Right lobe of liver (tissue), 6 donors: Measurements from ENCODE around the gene TFIP11. TPM values are rescaled to one million over a fixed set of nuclear protein-coding genes. Genes with fewer than 3 reads are reported as not detected.

Experiments used
- ATAC-seq, 4 donors: fragments of 200-7000 bp; cut with Tn5 transposase; one replicate each; pipeline ENCODE4 v1.9.1; 2020; ENCODE audit warnings: mild to moderate bottlenecking in 4 of 4, moderate library complexity in 4 of 4
- DNase-seq, 3 donors: peaks; one replicate each; pipeline ENCODE4 v3.0.0-alpha.2; 2020
- H3K27ac ChIP-seq, 3 donors: fragments of 200-600 bp; one replicate each; pipeline ENCODE4 v1.8.0; 2022
- H3K27me3 ChIP-seq, 2 donors: fragments of 200-600 bp; one replicate each; pipeline ENCODE4 v1.8.0; 2022
- H3K36me3 ChIP-seq, 4 donors: fragments of 200-600 bp; sonication (generic) in 1 of 4; one replicate each; pipeline versions ENCODE4 v1.5.1 to v1.8.0; 2017 to 2022; ENCODE audit warnings: control low read depth in 1 of 4
- H3K4me1 ChIP-seq, 4 donors: fragments of 200-600 bp; sonication (generic) in 1 of 4; one replicate each; pipeline versions ENCODE4 v1.5.1 to v1.8.0; 2017 to 2022; ENCODE audit warnings: control low read depth in 1 of 4
- H3K4me3 ChIP-seq, 3 donors: fragments of 200-600 bp; one replicate each; pipeline ENCODE4 v1.8.0; 2022
- H3K9me3 ChIP-seq, 4 donors: fragments of 200-600 bp; sonication (generic) in 1 of 4; one replicate each; pipeline versions ENCODE4 v1.5.1 to v1.8.0; 2017 to 2022; ENCODE audit warnings: control low read depth in 1 of 4
- CTCF ChIP-seq, 4 donors: fragments of 200-600 bp in 3 of 4; fragments of 450-650 bp in 1 of 4; IDR thresholded peaks; one replicate each; pipeline versions ENCODE4 v1.5.1 to v1.8.0; 2016 to 2022; ENCODE audit warnings: antibody characterized with exemption in 4 of 4, mild to moderate bottlenecking in 2 of 4
- POLR2A ChIP-seq: fragments of 450-650 bp; IDR thresholded peaks from one replicate; pipeline ENCODE4 v1.6.1; 2017; ENCODE audit warnings: antibody characterized with exemption, mild to moderate bottlenecking
- WGBS: methylation state at CpG from one replicate; pipeline ENCODE4 v1.1.6; 2018; ENCODE audit warnings: low coverage, low lambda C conversion rate; ENCODE audit not compliant: insufficient coverage; ENCODE audit errors: missing lambda C conversion rate; 5-methylcytosine and 5-hydroxymethylcytosine counted together
- intact Hi-C, 2 donors: fragments of 100-400 bp; cut with DNase I; formaldehyde crosslinking; loops; one replicate each; pipeline versions ENCODE4 v1.11.2 to v1.14.1; 2022
- total RNA-seq, 6 experiments: library from RNA; depleted of rRNA in 2 of 6; stranded (reverse); fragments of >200 nt in 2 of 6; fragmentation: NEBNext Ultra II Directional in 3 of 6; extraction: Animal tissue kit (Norgen Biotek cat#: 25700) in 3 of 6; gene quantifications; one replicate each; pipeline versions ENCODE4 v1.1.0 to v1.2.4, GENCODE V29; 2016 to 2023
- donor health status: DM: no; HTN: yes; CAD: no.
- donor health status: DM: no; HTN: no; CAD: no.
- donor health status: DM: no; HTN: no; CAD: no.
- donor health status: DM: no; HTN: yes; CAD: no.
- donor health status: DM: no; HTN: yes; CAD: no.

Gene TFIP11
- total RNA-seq, 6 experiments from 2014 or later: 17.0 to 24.1 (median 21.6) TPM

- DNase-seq (peak in 1 of 3 donors; percentile 26), ATAC-seq (no peak)
- WGBS: 97% methylated on average over 6 of the region's 47 CpGs
- Histone ChIP-seq H3K36me3 (peaks cover 0 to 52% (median 25%) of the 10 kb centered on the region in 4 donors), H3K4me1 (peaks cover 0 to 16% (median 4%) of the 10 kb centered on the region in 4 donors), H3K4me3 (no peak overlapping the region), H3K27ac (no peak overlapping the region), H3K9me3 (no peaks in the 10 kb centered on the region), H3K27me3 (no peaks in the 10 kb centered on the region)
- intact Hi-C loops: no loop called here
- TF ChIP-seq CTCF (IDR thresholded peaks at IDR 0.05) (no peak), POLR2A (no peak)
Observed at GRCh38 chr22:26541167-26541819, 29.0 kb upstream of the TFIP11 start.

GRCh38 chr22:26540119-26540518, 27.8 kb upstream of the TFIP11 start:
- Histone ChIP-seq H3K9me3 (no peaks in the 10 kb centered on the region), H3K27me3 (no peaks in the 10 kb centered on the region), H3K36me3 (peaks cover 0 to 59% (median 27%) of the 10 kb centered on the region in 4 donors), H3K4me1 (peaks cover 0 to 15% (median 4%) of the 10 kb centered on the region in 4 donors), H3K4me3 (no peak overlapping the region), H3K27ac (no peak overlapping the region)
- intact Hi-C loops: no loop called here
- ATAC-seq: no peak
- 90% methylated on average over 2 of the region's 2 CpGs for WGBS
- no peak for TF ChIP-seq POLR2A
- no peak for TF ChIP-seq CTCF (IDR thresholded peaks at IDR 0.05)
- DNase-seq: no peak

GRCh38 chr22:26536762-26537134, 24.5 kb upstream of the TFIP11 start:
- no peaks in the 10 kb centered on the region for H3K4me1 ChIP-seq
- 94% methylated on average over 3 of the region's 3 CpGs for WGBS
- no peak for ATAC-seq
- H3K27me3 ChIP-seq: no peaks in the 10 kb centered on the region
- H3K4me3 ChIP-seq: no peak overlapping the region
- intact Hi-C loops: no loop called here
- DNase-seq: no peak
- TF ChIP-seq POLR2A: no peak
- TF ChIP-seq CTCF (IDR thresholded peaks at IDR 0.05): no peak
- H3K9me3 ChIP-seq: no peaks in the 10 kb centered on the region
- H3K27ac ChIP-seq: no peak overlapping the region
- H3K36me3 ChIP-seq: peaks cover 3 to 60% (median 32%) of the 10 kb centered on the region in 4 donors

- Histone ChIP-seq H3K27ac (peak overlapping the region in 1 of 3 donors; percentile 15), H3K9me3 (no peaks in the 10 kb centered on the region), H3K4me3 (no peak overlapping the region), H3K27me3 (no peaks in the 10 kb centered on the region), H3K4me1 (peaks cover 0 to 5% (median 0%) of the 10 kb centered on the region in 4 donors), H3K36me3 (peaks cover 3 to 61% (median 29%) of the 10 kb centered on the region in 4 donors)
- intact Hi-C loops: no loop called here
- no CpG with 5 or more reads among the region's 12 CpGs for WGBS
- TF ChIP-seq CTCF (IDR thresholded peaks at IDR 0.05) (no peak), POLR2A (no peak)
- ATAC-seq (peak in 1 of 4 donors; percentile 22), DNase-seq (no peak)
Observed at GRCh38 chr22:26536056-26536761, 23.9 kb upstream of the TFIP11 start.
